ENCODE data around the gene CYP2F1. TPM values are rescaled to one million over a fixed set of nuclear protein-coding genes. Genes with fewer than 3 reads are reported as not detected.

The CYP2F1 gene
- polyA plus RNA-seq, 1 donor from 2014 or later: not detected

GRCh38 chr19:41096353-41096752, 17.9 kb upstream of the CYP2F1 start:
- Histone ChIP-seq H4K20me1 (ENCODE audit: insufficient read depth) (no peaks in the 10 kb centered on the region), H3K9me2 (ENCODE audit: insufficient read depth, low read length) (no peaks in the 10 kb centered on the region), H3K4me3 (ENCODE audit: low read length) (no peak overlapping the region), H3K27me3 (ENCODE audit: insufficient read depth, low read depth, low read length) (no peaks in the 10 kb centered on the region), H3K4me2 (ENCODE audit: low read length) (no peak overlapping the region), H3F3A (ENCODE audit: insufficient read depth, low read length, poor library complexity, severe bottlenecking) (no peaks in the 10 kb centered on the region), H3K79me2 (replicated peaks; ENCODE audit: insufficient read depth, low read length) (no peaks in the 10 kb centered on the region), H2AFZ (ENCODE audit: low read depth, low read length) (no peak overlapping the region), H3K9me3 (ENCODE audit: low read length) (no peaks in the 10 kb centered on the region), H3K27ac (ENCODE audit: low read length) (no peak overlapping the region), H3K9ac (ENCODE audit: low read length) (no peak overlapping the region), H3K36me3 (ENCODE audit: insufficient read depth, low read length) (no peaks in the 10 kb centered on the region)
- TF ChIP-seq MXI1 (conservative IDR thresholded peaks at IDR 0.05; ENCODE audit: poor library complexity, severe bottlenecking): no peak
- no peak for TF ChIP-seq EP300 (conservative IDR thresholded peaks at IDR 0.05; ENCODE audit: poor library complexity, severe bottlenecking)
- TF ChIP-seq SMC3 (conservative IDR thresholded peaks at IDR 0.05; ENCODE audit: poor library complexity): no peak
- no peak for TF ChIP-seq POLR2AphosphoS5 (IDR thresholded peaks at IDR 0.05)
- TF ChIP-seq EZH2 (IDR thresholded peaks at IDR 0.05; ENCODE audit: borderline replicate concordance, insufficient read depth, low read length, poor library complexity, severe bottlenecking): no peak
- TF ChIP-seq CTCF (IDR thresholded peaks at IDR 0.05; ENCODE audit: poor library complexity, severe bottlenecking): no peak
- no peak for TF ChIP-seq REST (IDR thresholded peaks at IDR 0.05; ENCODE audit: borderline replicate concordance)
- no peak for TF ChIP-seq RAD21 (conservative IDR thresholded peaks at IDR 0.05)
- TF ChIP-seq TAF1 (IDR thresholded peaks at IDR 0.05; ENCODE audit: low read depth): no peak

GRCh38 chr19:41097302-41097701, 16.9 kb upstream of the CYP2F1 start:
- H3K36me3 ChIP-seq (ENCODE audit: insufficient read depth, low read length): no peaks in the 10 kb centered on the region
- no peak overlapping the region for H3K9ac ChIP-seq (ENCODE audit: low read length)
- no peaks in the 10 kb centered on the region for H4K20me1 ChIP-seq (ENCODE audit: insufficient read depth)
- no peak overlapping the region for H3K27ac ChIP-seq (ENCODE audit: low read length)
- H3F3A ChIP-seq (ENCODE audit: insufficient read depth, low read length, poor library complexity, severe bottlenecking): no peaks in the 10 kb centered on the region
- H3K79me2 ChIP-seq (replicated peaks; ENCODE audit: insufficient read depth, low read length): no peaks in the 10 kb centered on the region
- no peak for TF ChIP-seq MXI1 (conservative IDR thresholded peaks at IDR 0.05; ENCODE audit: poor library complexity, severe bottlenecking)
- no peaks in the 10 kb centered on the region for H3K9me3 ChIP-seq (ENCODE audit: low read length)
- H3K27me3 ChIP-seq (ENCODE audit: insufficient read depth, low read depth, low read length): no peaks in the 10 kb centered on the region
- H3K4me2 ChIP-seq (ENCODE audit: low read length): no peak overlapping the region
- no peak overlapping the region for H3K4me3 ChIP-seq (ENCODE audit: low read length)
- no peak overlapping the region for H2AFZ ChIP-seq (ENCODE audit: low read depth, low read length)
- H3K9me2 ChIP-seq (ENCODE audit: insufficient read depth, low read length): no peaks in the 10 kb centered on the region

- Histone ChIP-seq H3K4me2 (ENCODE audit: low read length) (no peak overlapping the region), H3K9me2 (ENCODE audit: insufficient read depth, low read length) (no peaks in the 10 kb centered on the region), H3K79me2 (replicated peaks; ENCODE audit: insufficient read depth, low read length) (no peaks in the 10 kb centered on the region), H3K27ac (ENCODE audit: low read length) (no peak overlapping the region), H3K9ac (ENCODE audit: low read length) (no peak overlapping the region), H3K27me3 (ENCODE audit: insufficient read depth, low read depth, low read length) (no peaks in the 10 kb centered on the region), H3K36me3 (ENCODE audit: insufficient read depth, low read length) (no peaks in the 10 kb centered on the region), H3F3A (ENCODE audit: insufficient read depth, low read length, poor library complexity, severe bottlenecking) (no peaks in the 10 kb centered on the region), H2AFZ (ENCODE audit: low read depth, low read length) (no peak overlapping the region), H4K20me1 (ENCODE audit: insufficient read depth) (no peaks in the 10 kb centered on the region), H3K4me3 (ENCODE audit: low read length) (no peak overlapping the region), H3K9me3 (ENCODE audit: low read length) (no peaks in the 10 kb centered on the region)
- TF ChIP-seq EZH2 (IDR thresholded peaks at IDR 0.05; ENCODE audit: borderline replicate concordance, insufficient read depth, low read length, poor library complexity, severe bottlenecking): no peak
- no peak for TF ChIP-seq SMC3 (conservative IDR thresholded peaks at IDR 0.05; ENCODE audit: poor library complexity)
- no peak for TF ChIP-seq REST (IDR thresholded peaks at IDR 0.05; ENCODE audit: borderline replicate concordance)
- TF ChIP-seq CTCF (IDR thresholded peaks at IDR 0.05; ENCODE audit: poor library complexity, severe bottlenecking): no peak
- TF ChIP-seq POLR2AphosphoS5 (IDR thresholded peaks at IDR 0.05): no peak
- no peak for TF ChIP-seq MXI1 (conservative IDR thresholded peaks at IDR 0.05; ENCODE audit: poor library complexity, severe bottlenecking)
- no peak for TF ChIP-seq EP300 (conservative IDR thresholded peaks at IDR 0.05; ENCODE audit: poor library complexity, severe bottlenecking)
- TF ChIP-seq TAF1 (IDR thresholded peaks at IDR 0.05; ENCODE audit: low read depth): no peak
- TF ChIP-seq RAD21 (conservative IDR thresholded peaks at IDR 0.05): no peak
These were observed 15.5 kb upstream of the CYP2F1 start for GRCh38 chr19:41098762-41099161.
